Adrenal gland (tissue), 5 donors: ENCODE measurements around the gene PRDM16.

Experiments
- POLR2A ChIP-seq, 2 donors: fragments of 450-650 bp; IDR thresholded peaks; one replicate each; pipeline ENCODE4 v1.6.1; 2017; ENCODE audit warnings: antibody characterized with exemption in 2 of 2, mild to moderate bottlenecking in 2 of 2, moderate library complexity in 1 of 2
- TF ChIP-seq, protein P1 (sequence below), 6 experiments: fragments of 450-650 bp in 4 of 6; fragments of 200-600 bp in 2 of 6; sonication (generic) in 1 of 6; IDR thresholded peaks; 1 replicate in 5 of 6; 2 replicates in 1 of 6; pipeline versions ENCODE4 v1.5.1 to v1.8.0; 2016 to 2021; ENCODE audit warnings: antibody characterized with exemption in 6 of 6, mild to moderate bottlenecking in 2 of 6, moderate library complexity in 1 of 6
- donor health status: DM: no; HTN: no; CAD: no.

DNA sequence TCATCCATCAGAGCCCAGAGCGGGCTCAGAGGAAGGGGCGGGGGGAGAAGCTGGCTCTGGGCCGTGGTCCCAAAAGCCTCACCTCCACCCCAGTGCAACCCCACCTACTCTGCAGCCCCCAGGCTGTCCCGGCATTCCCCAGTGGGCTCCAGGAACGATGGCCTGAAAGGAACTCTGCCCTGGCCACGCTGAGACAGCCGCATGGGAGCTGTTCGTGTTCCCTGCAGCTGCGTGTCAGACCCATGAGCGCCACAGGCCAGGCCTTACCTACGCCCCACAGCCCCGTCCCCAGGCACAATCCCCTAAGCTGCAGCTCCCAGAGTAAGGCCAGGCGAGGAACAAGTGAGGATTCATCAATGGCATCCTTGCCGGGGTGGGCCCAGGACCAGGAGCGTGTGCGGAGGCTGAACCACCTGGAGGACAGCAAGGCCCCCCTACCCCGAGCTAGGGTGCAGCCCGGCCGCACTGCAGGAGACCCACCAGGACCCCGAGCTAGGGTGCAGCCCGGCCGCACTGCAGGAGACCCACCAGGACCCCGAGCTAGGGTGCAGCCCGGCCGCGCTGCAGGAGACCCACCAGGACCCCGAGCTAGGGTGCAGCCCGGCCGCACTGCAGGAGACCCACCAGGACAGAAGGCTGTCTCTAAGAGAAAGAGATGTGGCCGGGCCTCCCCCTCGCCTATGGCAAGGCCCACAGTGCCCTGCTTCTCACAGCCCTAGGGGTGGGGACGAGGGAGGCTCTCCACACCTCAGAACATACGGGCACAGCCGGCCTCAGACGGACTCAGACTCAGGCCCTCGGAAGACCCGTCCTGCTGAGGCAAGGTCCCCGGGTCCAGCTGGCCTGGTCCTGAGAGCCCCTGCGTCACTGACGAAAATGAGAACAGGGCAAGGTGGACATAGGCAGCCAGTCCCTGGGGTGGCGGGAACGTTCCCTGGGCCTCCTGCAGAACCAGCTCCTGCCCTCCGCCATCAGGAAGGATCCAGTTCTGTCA, 359.0 kb downstream of the PRDM16 start:
- TF ChIP-seq, protein P1, sequence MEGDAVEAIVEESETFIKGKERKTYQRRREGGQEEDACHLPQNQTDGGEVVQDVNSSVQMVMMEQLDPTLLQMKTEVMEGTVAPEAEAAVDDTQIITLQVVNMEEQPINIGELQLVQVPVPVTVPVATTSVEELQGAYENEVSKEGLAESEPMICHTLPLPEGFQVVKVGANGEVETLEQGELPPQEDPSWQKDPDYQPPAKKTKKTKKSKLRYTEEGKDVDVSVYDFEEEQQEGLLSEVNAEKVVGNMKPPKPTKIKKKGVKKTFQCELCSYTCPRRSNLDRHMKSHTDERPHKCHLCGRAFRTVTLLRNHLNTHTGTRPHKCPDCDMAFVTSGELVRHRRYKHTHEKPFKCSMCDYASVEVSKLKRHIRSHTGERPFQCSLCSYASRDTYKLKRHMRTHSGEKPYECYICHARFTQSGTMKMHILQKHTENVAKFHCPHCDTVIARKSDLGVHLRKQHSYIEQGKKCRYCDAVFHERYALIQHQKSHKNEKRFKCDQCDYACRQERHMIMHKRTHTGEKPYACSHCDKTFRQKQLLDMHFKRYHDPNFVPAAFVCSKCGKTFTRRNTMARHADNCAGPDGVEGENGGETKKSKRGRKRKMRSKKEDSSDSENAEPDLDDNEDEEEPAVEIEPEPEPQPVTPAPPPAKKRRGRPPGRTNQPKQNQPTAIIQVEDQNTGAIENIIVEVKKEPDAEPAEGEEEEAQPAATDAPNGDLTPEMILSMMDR (IDR thresholded peaks at IDR 0.05) = no peak
- TF ChIP-seq POLR2A (IDR thresholded peaks at IDR 0.05) = no peak
